ENCODE results near the gene TTC24.
A peak's percentile ranks its signal among the peaks of the same experiment; 100 is the strongest.
"Not testable (repeated sequence)": the region's sequence is repeated elsewhere in the genome, so short reads cannot be mapped to it uniquely, and the experiment has no call there.

The TTC24 gene

GRCh38 chr1:156602557-156602993 is 23.1 kb downstream of the TTC24 start:
- DNase-seq (ENCODE audit: low read depth): no peak
- TF ChIP-seq, protein P1, sequence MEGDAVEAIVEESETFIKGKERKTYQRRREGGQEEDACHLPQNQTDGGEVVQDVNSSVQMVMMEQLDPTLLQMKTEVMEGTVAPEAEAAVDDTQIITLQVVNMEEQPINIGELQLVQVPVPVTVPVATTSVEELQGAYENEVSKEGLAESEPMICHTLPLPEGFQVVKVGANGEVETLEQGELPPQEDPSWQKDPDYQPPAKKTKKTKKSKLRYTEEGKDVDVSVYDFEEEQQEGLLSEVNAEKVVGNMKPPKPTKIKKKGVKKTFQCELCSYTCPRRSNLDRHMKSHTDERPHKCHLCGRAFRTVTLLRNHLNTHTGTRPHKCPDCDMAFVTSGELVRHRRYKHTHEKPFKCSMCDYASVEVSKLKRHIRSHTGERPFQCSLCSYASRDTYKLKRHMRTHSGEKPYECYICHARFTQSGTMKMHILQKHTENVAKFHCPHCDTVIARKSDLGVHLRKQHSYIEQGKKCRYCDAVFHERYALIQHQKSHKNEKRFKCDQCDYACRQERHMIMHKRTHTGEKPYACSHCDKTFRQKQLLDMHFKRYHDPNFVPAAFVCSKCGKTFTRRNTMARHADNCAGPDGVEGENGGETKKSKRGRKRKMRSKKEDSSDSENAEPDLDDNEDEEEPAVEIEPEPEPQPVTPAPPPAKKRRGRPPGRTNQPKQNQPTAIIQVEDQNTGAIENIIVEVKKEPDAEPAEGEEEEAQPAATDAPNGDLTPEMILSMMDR (conservative IDR thresholded peaks at IDR 0.05; ENCODE audit: low read depth, low read length): peak; percentile 51
- H3K4me3 ChIP-seq (ENCODE audit: low read length): no peak overlapping the region

- H3K4me3 ChIP-seq (ENCODE audit: low read length); DNase-seq (ENCODE audit: low read depth): not testable (repeated sequence)
Measured at GRCh38 chr1:156607344-156607743, 27.8 kb downstream of the TTC24 start.

DNA sequence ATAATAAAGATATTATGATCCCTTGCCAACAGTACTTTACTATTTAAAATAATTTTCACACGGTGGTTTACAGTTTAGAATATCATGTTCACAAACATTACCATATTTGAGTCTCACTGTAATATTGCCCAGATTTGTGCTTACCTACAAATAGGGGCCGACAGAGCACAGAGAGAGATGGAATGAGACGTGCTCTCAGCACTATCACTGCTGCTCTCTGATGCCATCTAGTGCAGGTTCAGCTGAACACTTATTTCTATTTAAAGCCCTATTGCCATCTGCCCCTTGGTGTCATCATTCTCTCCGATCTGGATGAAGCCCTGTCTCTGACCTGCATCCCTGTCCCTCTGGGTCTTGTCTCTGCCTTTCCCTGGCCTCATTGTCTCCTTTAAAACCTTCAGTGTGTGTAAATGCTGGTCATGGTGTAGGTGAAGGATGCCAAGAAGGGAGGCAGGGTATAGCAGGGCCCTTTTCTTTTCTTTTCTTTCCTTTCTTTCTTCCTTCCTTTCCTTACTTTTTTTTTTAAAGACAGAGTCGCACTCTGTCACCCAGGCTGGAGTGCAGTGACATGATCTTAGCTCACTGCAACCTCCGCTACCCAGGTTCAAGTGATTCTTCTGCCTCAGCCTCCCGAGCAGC is 28.6 kb downstream of the TTC24 start:
- no peak for DNase-seq (ENCODE audit: low read depth)
- no peak overlapping the region for H3K4me3 ChIP-seq (ENCODE audit: low read length)
- TF ChIP-seq, protein P1 (conservative IDR thresholded peaks at IDR 0.05; ENCODE audit: low read depth, low read length): peak; percentile 81

DNA sequence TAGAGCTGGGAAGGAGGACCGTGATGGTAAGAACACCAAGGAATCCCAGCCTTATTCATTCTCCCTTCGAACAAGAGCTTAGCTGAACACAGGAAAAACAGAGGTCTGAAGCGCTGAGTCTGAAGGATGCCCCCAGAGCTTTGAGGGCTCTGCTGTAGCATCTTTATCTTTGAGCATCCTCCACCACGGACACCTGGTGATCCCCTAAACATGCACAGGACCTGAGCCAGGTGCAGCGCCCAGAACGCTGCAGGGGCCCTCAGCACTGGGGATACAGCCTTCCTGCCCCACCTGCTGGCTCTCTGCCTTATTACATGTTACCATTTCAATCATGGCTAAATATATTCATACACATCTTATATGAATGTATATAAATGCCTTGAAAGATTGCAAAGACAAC is 29.5 kb downstream of the TTC24 start:
- TF ChIP-seq, protein P1 (conservative IDR thresholded peaks at IDR 0.05; ENCODE audit: low read depth, low read length): peak; percentile 72
- DNase-seq (ENCODE audit: low read depth): no peak
- H3K4me3 ChIP-seq (ENCODE audit: low read length): no peak overlapping the region

DNA sequence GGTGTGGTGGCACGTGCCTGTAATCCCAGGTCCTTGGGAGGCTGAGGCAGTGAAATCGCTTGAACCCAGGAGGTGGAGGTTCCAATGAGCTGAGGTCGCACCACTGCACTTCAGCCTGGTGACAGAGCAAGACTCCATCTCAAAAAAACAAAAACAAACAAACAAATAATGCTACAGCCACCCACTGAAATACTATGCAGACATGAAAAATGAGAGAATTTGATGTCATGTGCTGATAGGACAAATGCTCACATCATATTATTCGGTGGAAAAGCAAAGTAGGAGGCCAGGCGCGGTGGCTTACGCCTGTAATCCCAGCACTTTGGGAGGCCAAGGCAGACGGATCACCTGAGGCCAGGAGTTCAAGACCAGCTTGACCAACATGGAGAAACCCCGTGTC is 30.5 kb downstream of the TTC24 start:
- DNase-seq (ENCODE audit: low read depth); H3K4me3 ChIP-seq (ENCODE audit: low read length): not testable (repeated sequence)

DNA sequence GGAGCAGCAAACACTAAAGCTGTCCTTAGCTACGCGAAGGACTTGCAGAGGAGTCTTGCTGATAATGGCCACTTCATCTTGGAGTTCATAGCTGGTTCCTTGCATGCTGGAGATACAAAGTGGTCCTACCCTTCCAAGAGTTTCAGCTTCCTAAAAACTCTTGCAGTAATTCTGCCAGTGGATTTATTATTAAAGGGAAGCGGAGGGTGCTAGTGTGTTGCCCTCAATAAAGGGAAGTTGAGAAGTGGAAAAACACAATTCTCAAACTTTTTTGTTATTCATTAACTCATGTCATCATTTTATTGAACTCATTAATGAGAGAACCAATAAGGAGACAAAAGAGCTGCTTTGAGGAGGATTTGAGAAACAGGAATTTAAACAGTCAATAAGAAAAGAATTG is 33.1 kb downstream of the TTC24 start:
- H3K4me3 ChIP-seq (ENCODE audit: low read length): no peak overlapping the region
- DNase-seq (ENCODE audit: low read depth): no peak
- TF ChIP-seq, protein P1 (conservative IDR thresholded peaks at IDR 0.05; ENCODE audit: low read depth, low read length): no peak

- no peak for DNase-seq (ENCODE audit: low read depth)
- no peak overlapping the region for H3K4me3 ChIP-seq (ENCODE audit: low read length)
Measured at GRCh38 chr1:156615946-156616345, 36.4 kb downstream of the TTC24 start.

DNA sequence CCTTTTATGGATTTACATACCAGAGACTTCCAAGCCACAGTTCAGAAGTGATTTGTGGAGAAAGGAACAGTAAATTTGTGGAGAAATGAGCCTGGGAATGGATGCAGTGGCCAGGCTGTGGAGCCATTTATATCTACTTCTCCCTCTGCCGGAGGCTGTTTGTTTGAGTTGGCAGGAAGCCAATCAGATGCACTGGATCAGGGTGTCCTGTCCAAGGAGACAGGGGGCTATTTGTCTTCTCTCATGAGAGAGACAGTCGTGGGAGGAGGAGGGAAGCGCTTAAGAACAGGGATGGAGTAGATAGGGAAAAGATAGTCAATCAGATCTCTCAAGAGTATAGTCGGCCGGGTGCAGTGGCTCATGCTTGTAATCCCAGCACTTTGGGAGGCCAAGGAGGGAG is 36.9 kb downstream of the TTC24 start:
- H3K4me3 ChIP-seq (ENCODE audit: low read length): no peak overlapping the region
- TF ChIP-seq, protein P1 (conservative IDR thresholded peaks at IDR 0.05; ENCODE audit: low read depth, low read length): no peak
- DNase-seq (ENCODE audit: low read depth): no peak

More at GRCh38 chr1:156615946-156616345, 36.4 kb downstream of the TTC24 start:
- TF ChIP-seq, protein P1 (conservative IDR thresholded peaks at IDR 0.05; ENCODE audit: low read depth, low read length): no peak
